Astrocyte (in vitro differentiated cells and primary cell): ENCODE measurements around the gene SCYGR8.
"Not testable (repeated sequence)": the region's sequence is repeated elsewhere in the genome, so short reads cannot be mapped to it uniquely, and the experiment has no call there.

Experiments
- EZH2 ChIP-seq: IDR thresholded peaks from 2 replicates; pipeline ENCODE4 v1.6.1; 2012; ENCODE audit warnings: mild to moderate bottlenecking, low read length, inconsistent platforms; ENCODE audit not compliant: insufficient read depth
- TF ChIP-seq, protein P1 (sequence below): IDR thresholded peaks from 2 replicates; pipeline ENCODE4 v1.5.1; 2011; ENCODE audit warnings: low read depth, mild to moderate bottlenecking, inconsistent platforms, low read length, moderate library complexity; ENCODE audit not compliant: insufficient read depth

DNA sequence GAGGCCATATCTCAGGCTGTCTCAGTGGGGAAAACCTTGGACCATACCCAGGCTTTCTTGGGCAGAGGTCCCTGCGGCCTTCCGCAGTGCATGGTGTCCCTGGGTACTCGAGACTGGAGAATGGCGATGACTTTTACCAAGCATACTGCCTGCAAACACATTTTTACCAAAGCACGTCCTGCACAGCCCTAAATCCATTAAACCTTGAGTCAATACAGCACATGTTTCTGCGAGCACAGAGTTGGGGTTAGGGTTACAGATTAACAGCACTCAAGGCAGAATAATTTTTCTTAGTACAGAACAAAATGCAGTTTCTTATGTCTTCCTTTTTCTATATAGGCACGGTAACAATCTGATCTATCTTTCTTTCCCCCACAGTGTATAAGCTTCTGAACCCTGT, 22.9 kb upstream of the SCYGR8 start:
- TF ChIP-seq, protein P1, sequence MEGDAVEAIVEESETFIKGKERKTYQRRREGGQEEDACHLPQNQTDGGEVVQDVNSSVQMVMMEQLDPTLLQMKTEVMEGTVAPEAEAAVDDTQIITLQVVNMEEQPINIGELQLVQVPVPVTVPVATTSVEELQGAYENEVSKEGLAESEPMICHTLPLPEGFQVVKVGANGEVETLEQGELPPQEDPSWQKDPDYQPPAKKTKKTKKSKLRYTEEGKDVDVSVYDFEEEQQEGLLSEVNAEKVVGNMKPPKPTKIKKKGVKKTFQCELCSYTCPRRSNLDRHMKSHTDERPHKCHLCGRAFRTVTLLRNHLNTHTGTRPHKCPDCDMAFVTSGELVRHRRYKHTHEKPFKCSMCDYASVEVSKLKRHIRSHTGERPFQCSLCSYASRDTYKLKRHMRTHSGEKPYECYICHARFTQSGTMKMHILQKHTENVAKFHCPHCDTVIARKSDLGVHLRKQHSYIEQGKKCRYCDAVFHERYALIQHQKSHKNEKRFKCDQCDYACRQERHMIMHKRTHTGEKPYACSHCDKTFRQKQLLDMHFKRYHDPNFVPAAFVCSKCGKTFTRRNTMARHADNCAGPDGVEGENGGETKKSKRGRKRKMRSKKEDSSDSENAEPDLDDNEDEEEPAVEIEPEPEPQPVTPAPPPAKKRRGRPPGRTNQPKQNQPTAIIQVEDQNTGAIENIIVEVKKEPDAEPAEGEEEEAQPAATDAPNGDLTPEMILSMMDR = not testable (repeated sequence)
- not testable (repeated sequence) for TF ChIP-seq EZH2
